ENCODE results near the gene ASPSCR1. TPM values are rescaled to one million over a fixed set of nuclear protein-coding genes. Genes with fewer than 3 reads are reported as not detected.
"Not testable (repeated sequence)": the region's sequence is repeated elsewhere in the genome, so short reads cannot be mapped to it uniquely, and the experiment has no call there.

ASPSCR1 gene
- total RNA-seq, 2 donors from 2014 or later, result 32.0 to 34.2 TPM

DNA sequence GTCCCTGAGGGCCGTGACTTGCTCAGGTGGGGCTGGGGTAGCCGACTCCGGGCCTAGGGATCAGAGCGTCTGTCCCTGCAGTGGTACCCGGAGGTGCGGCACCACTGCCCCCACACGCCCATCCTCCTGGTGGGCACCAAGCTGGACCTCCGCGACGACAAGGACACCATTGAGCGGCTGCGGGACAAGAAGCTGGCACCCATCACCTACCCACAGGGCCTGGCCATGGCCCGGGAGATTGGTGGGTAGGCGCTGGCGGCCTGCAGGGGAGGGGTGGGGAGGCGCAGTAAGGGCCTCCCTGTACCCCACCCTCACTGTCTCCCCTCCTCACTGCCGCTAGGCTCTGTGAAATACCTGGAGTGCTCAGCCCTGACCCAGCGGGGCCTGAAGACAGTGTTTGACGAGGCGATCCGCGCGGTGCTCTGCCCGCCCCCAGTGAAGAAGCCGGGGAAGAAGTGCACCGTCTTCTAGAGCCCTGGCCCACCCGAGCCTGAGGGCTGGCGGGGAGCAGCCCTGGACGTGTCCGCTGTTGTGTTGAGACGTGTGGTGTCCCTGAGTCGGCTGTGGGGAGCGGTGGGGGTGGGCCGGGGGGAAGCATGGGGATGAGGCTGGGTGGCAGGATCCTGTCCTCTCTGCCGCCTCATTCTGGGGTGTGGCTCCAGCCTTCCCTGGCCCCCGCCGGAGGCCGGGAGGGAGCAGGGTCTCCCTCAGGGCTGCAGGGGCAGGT lies 56.1 kb downstream of the ASPSCR1 start:
- peaks cover 17% of the 10 kb centered on the region for H3K4me1 Mint-ChIP-seq (ENCODE audit: low read depth)
- H3K36me3 Mint-ChIP-seq (ENCODE audit: insufficient read depth in 2 of 2), result no peaks in the 10 kb centered on the region
- DNase-seq, result no peak
- no peaks in the 10 kb centered on the region for H3K9me3 Mint-ChIP-seq
- H3K27me3 Mint-ChIP-seq (ENCODE audit: low read depth), result no peaks in the 10 kb centered on the region
- H3K27ac Mint-ChIP-seq, result no peak overlapping the region
- peak overlapping the region in 1 of 2 donors; percentile 75 for H3K4me3 Mint-ChIP-seq
- no peak for ATAC-seq (replicated peaks in 1 of 2)

DNA sequence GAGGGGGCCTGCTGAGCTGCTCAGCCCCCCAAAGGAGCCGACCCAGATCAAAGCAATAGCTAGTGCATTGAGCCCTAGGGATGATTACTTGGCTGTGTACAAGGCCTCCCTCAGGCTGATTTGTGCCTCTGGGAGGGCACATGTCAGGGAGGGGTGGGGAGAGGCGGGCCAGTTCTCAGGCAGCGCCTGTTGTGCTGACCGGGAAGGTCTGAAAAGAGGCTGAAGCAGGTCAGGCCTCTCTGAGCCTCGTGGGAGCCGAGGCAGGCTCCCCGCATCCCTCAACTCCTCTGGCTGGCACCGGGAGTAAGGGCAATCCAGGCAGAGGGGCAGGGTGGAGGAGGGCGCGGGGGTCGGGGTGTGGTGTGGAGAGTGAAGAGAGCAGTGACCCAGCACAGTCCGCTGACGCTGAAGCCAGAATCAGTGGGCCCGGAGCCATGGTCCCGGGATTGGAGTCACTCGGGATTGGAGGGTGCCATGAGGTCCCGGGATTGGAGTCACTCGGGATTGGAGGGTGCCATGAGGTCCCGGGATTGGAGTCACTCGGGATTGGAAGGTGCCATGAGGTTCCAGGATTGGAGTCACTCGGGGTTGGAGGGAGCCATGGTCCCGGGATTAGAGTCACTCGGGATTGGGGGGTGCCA lies 57.1 kb downstream of the ASPSCR1 start:
- no peaks in the 10 kb centered on the region for H3K36me3 Mint-ChIP-seq (ENCODE audit: insufficient read depth in 2 of 2)
- peaks cover 16% of the 10 kb centered on the region for H3K4me1 Mint-ChIP-seq (ENCODE audit: low read depth)
- no peaks in the 10 kb centered on the region for H3K27me3 Mint-ChIP-seq (ENCODE audit: low read depth)
- H3K9me3 Mint-ChIP-seq, result no peaks in the 10 kb centered on the region
- no peak overlapping the region for H3K27ac Mint-ChIP-seq
- ATAC-seq (replicated peaks in 1 of 2) (no peak), DNase-seq (no peak)
- no peak overlapping the region for H3K4me3 Mint-ChIP-seq

DNA sequence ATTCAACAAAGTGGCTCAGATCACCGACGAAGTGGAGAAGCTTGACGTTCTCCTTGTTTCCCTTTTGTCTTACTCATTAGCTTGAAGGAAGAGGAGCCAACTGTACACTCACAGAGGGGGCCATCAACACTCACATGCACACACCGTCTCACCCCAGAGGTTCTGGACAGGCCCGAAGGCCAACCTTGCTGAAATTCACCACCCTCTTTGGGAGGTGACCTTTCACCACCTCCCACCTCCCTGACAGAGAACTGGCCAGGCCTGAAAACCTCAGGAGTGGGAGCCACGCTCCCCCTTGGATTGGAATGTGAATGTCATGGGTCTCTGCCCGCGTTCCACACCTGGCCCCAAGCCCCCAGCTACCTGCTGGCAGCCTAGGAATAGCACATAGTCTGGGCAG lies 58.1 kb downstream of the ASPSCR1 start:
- no peaks in the 10 kb centered on the region for H3K36me3 Mint-ChIP-seq (ENCODE audit: insufficient read depth in 2 of 2)
- H3K27ac Mint-ChIP-seq, result no peak overlapping the region
- DNase-seq (no peak), ATAC-seq (replicated peaks in 1 of 2) (no peak)
- peak overlapping the region; percentile 41 to 86 for H3K4me3 Mint-ChIP-seq
- H3K9me3 Mint-ChIP-seq, result no peaks in the 10 kb centered on the region
- H3K27me3 Mint-ChIP-seq (ENCODE audit: low read depth), result no peaks in the 10 kb centered on the region
- peaks cover 12% of the 10 kb centered on the region for H3K4me1 Mint-ChIP-seq (ENCODE audit: low read depth)

DNA sequence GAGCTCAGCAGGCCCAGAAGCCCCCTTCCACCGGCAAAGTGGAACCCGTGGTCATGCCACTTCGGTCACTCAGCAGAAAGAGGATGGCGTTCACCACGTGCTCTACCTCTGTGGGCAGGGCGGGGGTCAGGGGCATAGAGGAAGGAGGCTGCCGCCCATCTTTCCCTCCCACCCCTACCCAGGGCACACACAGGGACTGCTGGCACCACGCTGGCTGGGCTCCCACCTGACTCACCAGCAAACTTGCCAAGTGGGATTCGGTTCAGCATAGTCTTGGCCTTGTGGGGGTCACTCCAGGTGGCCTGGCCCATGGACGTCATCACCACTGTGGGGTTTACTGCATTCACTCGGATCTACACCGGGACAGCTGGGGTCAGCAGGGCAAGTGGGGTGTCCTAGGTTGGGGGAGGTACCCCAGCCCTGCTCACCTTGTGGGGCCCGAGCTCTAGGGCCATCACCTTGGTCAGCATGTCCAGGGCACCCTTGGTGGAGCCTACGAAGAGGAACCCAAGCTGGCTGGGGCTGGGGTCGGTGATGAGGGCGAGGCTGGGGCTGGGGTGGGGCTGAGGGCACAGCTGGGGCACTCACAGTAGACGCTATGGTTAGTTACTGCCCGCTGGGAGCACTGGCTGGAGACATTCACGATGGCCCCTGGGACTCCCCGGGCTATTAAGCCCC lies 58.7 kb downstream of the ASPSCR1 start:
- DNase-seq (no peak), ATAC-seq (replicated peaks in 1 of 2) (no peak)
- no peaks in the 10 kb centered on the region for H3K36me3 Mint-ChIP-seq (ENCODE audit: insufficient read depth in 2 of 2)
- peaks cover 12% of the 10 kb centered on the region for H3K4me1 Mint-ChIP-seq (ENCODE audit: low read depth)
- H3K9me3 Mint-ChIP-seq, result no peaks in the 10 kb centered on the region
- peak overlapping the region; percentile 86 to 89 for H3K4me3 Mint-ChIP-seq
- no peak overlapping the region for H3K27ac Mint-ChIP-seq
- no peaks in the 10 kb centered on the region for H3K27me3 Mint-ChIP-seq (ENCODE audit: low read depth)

DNA sequence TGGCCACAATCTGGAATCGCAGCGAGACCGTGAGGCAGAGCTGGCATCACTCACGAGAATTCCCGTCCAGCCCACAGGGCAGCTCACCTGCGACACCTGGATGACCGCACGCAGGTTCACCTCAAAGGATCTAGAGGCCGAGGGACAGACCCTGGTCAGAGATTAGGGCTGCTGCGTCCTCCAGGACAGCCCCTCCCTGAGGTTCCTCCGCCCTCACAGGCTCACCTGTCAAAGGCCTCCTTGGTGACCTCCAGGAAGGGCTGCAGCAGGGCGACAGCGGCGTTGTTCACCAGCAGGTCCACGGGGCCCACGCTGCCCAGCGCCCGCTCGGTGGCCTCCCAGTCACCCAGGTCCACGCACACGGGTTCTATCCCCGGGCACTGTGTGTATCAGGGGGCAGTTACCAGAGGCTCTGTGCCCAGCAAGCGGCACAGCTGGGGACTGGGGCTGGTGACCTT lies 59.2 kb downstream of the ASPSCR1 start:
- Mint-ChIP-seq H3K36me3 (ENCODE audit: insufficient read depth in 2 of 2) (no peaks in the 10 kb centered on the region), H3K9me3 (no peaks in the 10 kb centered on the region), H3K4me1 (ENCODE audit: low read depth) (peaks cover 12% of the 10 kb centered on the region), H3K27ac (no peak overlapping the region), H3K4me3 (peak overlapping the region; percentile 86 to 89), H3K27me3 (ENCODE audit: low read depth) (no peaks in the 10 kb centered on the region)
- DNase-seq (no peak), ATAC-seq (replicated peaks in 1 of 2) (no peak)

DNA sequence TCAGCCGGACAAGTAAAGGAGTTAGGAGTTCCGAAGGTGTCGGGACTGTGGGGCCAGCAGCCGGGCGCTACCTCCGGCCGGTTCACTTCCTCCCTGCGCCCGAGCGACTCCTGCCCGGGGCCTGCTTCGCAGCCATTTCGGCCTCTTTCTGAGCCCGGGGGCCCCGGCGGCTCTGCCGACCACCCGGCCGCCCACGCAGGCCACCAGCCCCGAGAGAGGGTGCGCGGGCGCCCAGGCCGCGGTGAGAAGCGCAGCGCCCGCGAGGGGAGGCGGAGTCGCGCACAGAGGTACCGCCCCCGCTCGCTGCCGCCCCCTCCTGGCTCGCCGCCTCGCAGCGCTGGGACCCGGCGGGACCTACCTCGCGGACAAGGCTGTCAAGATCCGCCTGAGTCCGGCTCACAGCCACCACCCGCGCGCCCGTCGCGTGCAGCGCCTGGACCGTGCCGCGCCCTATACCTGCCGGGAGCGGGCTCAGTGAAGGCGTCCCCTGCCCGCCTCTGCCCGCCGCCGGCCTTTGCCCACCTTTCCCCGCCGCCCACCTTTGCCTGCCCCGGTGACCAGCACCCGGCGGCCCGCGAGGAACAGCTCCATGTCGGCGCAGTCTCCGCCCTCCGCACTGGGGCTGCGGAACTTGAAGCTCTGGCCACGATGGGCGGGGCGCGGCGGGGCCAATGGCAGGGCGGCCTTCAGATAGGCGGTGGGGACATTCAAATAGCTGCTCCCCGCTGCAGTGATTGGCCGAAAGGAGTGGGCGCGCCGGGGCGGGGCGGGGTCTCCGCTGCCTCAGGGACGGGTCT lies 59.9 kb downstream of the ASPSCR1 start, which contains the start of gene DCXR:
Gene DCXR (minus strand): TSS at position 606 of the 797 bp plus-strand sequence. CDS start 15 bp downstream, at position 591.
- Mint-ChIP-seq H3K27me3 (ENCODE audit: low read depth) (no peaks in the 10 kb centered on the region), H3K27ac (peak within 1 kb of the TSS; percentile 41), H3K4me3 (peak within 1 kb of the TSS; percentile 86 to 89), H3K4me1 (ENCODE audit: low read depth) (peaks cover 12% of the 10 kb centered on the region), H3K9me3 (no peaks in the 10 kb centered on the region), H3K36me3 (ENCODE audit: insufficient read depth in 2 of 2) (no peaks in the 10 kb centered on the region)
- DNase-seq (peak; percentile 99), ATAC-seq (replicated peaks in 1 of 2) (peak; percentile 95 to 96)

DNA sequence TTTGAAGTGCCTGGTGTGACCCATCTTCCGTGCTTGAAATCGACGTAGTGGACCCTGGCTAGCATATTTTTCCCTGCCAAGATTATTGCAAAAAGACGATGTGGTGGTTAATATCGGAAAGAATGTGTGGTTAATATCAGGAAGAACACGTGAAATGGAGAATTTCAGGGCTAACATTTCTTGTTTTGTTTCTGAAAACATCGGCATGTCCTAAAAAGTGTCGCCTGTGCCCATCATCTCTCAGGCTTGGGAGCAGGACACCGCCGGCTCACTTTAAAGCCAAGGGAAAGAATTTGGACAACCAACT lies 60.4 kb downstream of the ASPSCR1 start:
- DNase-seq (no peak), ATAC-seq (replicated peaks in 1 of 2) (no peak)
- H3K27ac Mint-ChIP-seq, result peak overlapping the region; percentile 41
- peaks cover 11% of the 10 kb centered on the region for H3K4me1 Mint-ChIP-seq (ENCODE audit: low read depth)
- peak overlapping the region; percentile 86 to 89 for H3K4me3 Mint-ChIP-seq
- H3K36me3 Mint-ChIP-seq (ENCODE audit: insufficient read depth in 2 of 2), result no peaks in the 10 kb centered on the region
- no peaks in the 10 kb centered on the region for H3K27me3 Mint-ChIP-seq (ENCODE audit: low read depth)
- H3K9me3 Mint-ChIP-seq, result no peaks in the 10 kb centered on the region

DNA sequence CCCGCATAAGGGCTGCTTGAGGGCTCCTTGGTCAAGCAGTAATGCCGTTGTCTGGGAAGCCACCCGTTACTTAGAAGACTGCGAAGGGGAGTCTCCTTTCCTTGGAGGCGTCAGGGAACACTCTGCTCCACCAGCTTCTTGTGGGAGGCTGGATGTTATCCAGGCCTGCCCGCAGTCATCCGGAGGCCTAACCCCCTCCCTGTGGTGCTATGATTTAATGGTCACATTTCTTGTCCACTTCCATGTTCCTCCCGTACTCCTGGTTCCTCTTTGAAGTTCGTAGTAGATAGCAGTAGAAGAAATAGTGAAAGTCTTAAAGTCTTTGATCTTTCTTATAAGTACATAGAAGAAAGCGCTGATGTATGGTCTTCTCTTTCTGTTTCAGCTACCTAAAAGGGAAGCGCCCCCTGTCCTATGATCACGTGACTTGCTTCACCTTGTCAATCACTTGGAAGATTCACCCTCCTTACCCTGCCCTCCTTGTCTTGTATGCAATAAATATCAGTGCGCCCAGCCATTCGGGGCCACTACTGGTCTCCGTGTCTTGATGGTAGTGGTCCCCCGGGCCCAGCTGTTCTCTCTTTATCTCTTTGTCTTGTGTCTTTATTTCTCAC lies 61.5 kb downstream of the ASPSCR1 start:
- not testable (repeated sequence) for DNase-seq; H3K36me3 Mint-ChIP-seq (ENCODE audit: insufficient read depth in 2 of 2); H3K27me3 Mint-ChIP-seq (ENCODE audit: low read depth); H3K9me3 Mint-ChIP-seq; ATAC-seq (replicated peaks in 1 of 2); H3K27ac Mint-ChIP-seq; H3K4me1 Mint-ChIP-seq (ENCODE audit: low read depth)
- peak overlapping the region; percentile 13 to 42 for H3K4me3 Mint-ChIP-seq

DNA sequence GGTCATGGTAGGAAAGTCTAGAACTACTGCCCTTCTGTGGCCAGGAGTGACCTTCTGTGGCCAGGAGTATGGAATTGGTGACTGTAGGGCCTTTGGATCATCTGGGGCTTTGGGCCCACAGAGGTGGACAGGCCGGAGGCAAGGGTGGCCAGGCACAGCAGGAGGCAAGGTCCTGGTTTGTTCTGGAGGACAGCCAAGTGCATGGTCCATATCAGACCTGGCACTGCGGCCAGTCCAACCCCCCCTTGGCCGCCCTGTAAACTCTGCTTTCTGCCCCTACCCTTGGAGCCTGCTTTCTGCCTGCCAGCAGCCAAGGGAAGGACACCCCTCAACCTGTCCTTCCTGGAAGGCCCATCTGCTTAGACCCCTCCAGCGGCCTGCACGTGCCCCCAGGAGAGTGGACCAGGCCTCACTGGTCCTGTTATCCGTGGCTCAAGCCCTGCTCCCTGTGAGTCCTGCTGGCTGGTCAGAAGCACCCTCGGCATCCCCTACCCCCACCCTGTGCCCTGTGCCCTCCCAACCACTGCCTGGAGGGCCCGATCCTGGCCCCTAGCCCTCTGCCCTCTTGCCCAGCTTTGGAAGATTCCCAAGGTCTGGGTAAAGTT lies 62.4 kb downstream of the ASPSCR1 start:
- DNase-seq (no peak), ATAC-seq (replicated peaks in 1 of 2) (no peak)
- Mint-ChIP-seq H3K9me3 (no peaks in the 10 kb centered on the region), H3K4me3 (no peak overlapping the region), H3K27me3 (ENCODE audit: low read depth) (no peaks in the 10 kb centered on the region), H3K4me1 (ENCODE audit: low read depth) (peaks cover 8% of the 10 kb centered on the region), H3K27ac (no peak overlapping the region), H3K36me3 (ENCODE audit: insufficient read depth in 2 of 2) (no peaks in the 10 kb centered on the region)

DNA sequence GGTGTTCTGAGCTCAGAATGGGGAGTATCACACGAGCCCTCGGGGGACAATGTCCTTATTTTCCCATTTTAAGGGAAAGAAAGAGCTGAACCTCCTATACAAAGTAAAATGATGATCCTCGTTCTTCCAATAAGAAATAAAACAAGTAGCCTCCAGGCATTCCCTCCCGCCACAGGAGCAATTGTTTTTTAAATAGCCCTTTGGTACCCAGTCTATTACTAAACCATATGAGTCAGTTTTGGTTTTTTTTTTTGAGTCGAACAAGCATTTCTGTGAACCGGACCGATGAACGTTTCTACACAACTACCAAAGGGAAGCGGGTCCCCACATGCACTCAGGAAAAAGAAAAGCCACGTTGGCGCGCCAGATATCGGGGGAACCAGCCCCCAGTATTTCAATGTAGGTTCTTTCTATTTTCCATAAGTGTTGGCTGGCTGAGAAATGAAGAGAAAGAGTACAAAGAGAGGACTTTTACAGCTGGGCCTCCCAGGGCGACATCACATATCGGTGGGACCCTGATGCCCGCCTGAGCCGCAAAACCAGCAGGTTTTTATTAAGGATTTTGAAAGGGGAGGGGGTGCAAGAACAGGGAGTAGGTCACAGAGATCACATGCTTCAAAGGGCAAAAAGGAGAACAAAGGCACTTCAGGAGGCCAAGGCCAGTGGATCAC lies 63.9 kb downstream of the ASPSCR1 start:
- Mint-ChIP-seq H3K27ac (no peak overlapping the region), H3K9me3 (no peaks in the 10 kb centered on the region), H3K4me3 (no peak overlapping the region), H3K4me1 (ENCODE audit: low read depth) (peaks cover 8% of the 10 kb centered on the region), H3K27me3 (ENCODE audit: low read depth) (no peaks in the 10 kb centered on the region), H3K36me3 (ENCODE audit: insufficient read depth in 2 of 2) (no peaks in the 10 kb centered on the region)
- DNase-seq, result no peak
- ATAC-seq (replicated peaks in 1 of 2), result no peak

DNA sequence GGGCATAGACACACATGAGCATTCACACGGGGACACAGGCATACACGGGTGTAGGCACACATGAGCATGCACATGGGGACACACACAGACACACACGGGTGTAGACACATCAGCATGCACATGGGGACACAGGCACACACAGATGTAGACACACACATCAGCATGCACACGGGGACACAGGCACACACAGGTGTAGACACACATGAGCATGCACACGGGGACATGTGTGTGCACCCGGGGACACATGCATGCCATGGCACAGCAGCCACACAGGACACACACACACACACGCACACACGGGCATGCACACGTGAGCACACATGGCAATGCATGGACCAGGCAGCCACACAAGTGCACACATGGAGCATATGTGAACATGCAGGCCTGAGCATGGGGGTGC lies 65.2 kb downstream of the ASPSCR1 start:
- Mint-ChIP-seq H3K4me3 (no peak overlapping the region), H3K9me3 (no peaks in the 10 kb centered on the region), H3K4me1 (ENCODE audit: low read depth) (peaks cover 7% of the 10 kb centered on the region), H3K36me3 (ENCODE audit: insufficient read depth in 2 of 2) (no peaks in the 10 kb centered on the region), H3K27me3 (ENCODE audit: low read depth) (no peaks in the 10 kb centered on the region), H3K27ac (no peak overlapping the region)
- no peak for DNase-seq
- ATAC-seq (replicated peaks in 1 of 2), result no peak

DNA sequence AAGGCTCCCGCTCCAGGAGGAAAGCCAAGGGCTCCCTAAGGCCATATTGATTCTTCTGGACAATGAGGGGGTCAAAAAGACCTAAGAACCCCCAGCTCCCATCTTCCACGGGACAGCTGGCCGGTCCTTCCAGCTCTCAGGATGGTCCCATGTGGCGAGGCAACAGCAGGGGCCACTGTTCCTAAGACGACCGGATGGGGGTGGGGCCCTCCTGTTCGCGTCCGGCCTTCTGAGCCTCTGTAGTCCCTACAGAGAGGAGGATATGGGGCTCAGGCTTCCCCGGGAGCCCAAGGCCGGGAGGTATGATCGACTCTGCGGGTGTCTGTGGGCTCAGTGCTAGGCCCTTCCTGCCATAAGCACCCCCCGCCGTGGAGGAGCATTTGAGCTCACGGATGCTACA lies 66.1 kb downstream of the ASPSCR1 start:
- ATAC-seq (replicated peaks in 1 of 2) (no peak), DNase-seq (no peak)
- H3K36me3 Mint-ChIP-seq (ENCODE audit: insufficient read depth in 2 of 2), result no peaks in the 10 kb centered on the region
- no peaks in the 10 kb centered on the region for H3K27me3 Mint-ChIP-seq (ENCODE audit: low read depth)
- no peaks in the 10 kb centered on the region for H3K4me1 Mint-ChIP-seq (ENCODE audit: low read depth)
- H3K9me3 Mint-ChIP-seq, result no peaks in the 10 kb centered on the region
- no peak overlapping the region for H3K27ac Mint-ChIP-seq
- no peak overlapping the region for H3K4me3 Mint-ChIP-seq
